ENCODE results near the gene STK16.

The STK16 gene

GRCh38 chr2:219215871-219216534 is 29.3 kb upstream of the STK16 start:
- no peak overlapping the region for H3K9ac ChIP-seq (ENCODE audit: low read depth, low read length, poor library complexity, severe bottlenecking)
- H3K27me3 ChIP-seq (ENCODE audit: insufficient read depth, low read length, poor library complexity, severe bottlenecking), result no peaks in the 10 kb centered on the region
- TF ChIP-seq, protein P1, sequence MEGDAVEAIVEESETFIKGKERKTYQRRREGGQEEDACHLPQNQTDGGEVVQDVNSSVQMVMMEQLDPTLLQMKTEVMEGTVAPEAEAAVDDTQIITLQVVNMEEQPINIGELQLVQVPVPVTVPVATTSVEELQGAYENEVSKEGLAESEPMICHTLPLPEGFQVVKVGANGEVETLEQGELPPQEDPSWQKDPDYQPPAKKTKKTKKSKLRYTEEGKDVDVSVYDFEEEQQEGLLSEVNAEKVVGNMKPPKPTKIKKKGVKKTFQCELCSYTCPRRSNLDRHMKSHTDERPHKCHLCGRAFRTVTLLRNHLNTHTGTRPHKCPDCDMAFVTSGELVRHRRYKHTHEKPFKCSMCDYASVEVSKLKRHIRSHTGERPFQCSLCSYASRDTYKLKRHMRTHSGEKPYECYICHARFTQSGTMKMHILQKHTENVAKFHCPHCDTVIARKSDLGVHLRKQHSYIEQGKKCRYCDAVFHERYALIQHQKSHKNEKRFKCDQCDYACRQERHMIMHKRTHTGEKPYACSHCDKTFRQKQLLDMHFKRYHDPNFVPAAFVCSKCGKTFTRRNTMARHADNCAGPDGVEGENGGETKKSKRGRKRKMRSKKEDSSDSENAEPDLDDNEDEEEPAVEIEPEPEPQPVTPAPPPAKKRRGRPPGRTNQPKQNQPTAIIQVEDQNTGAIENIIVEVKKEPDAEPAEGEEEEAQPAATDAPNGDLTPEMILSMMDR (conservative IDR thresholded peaks at IDR 0.05; ENCODE audit: low read length), result no peak
- no peak for TF ChIP-seq EZH2phosphoT487 (IDR thresholded peaks at IDR 0.05; ENCODE audit: borderline replicate concordance)
- no peaks in the 10 kb centered on the region for H3F3A ChIP-seq (ENCODE audit: low read depth)
- no peak overlapping the region for H3K4me3 ChIP-seq (ENCODE audit: low read length, poor library complexity, severe bottlenecking)
- H2AFZ ChIP-seq (ENCODE audit: low read length), result no peak overlapping the region
- H4K20me1 ChIP-seq (ENCODE audit: insufficient read depth, low read length, poor library complexity, severe bottlenecking), result no peaks in the 10 kb centered on the region
- H3K36me3 ChIP-seq (ENCODE audit: insufficient read depth, low read length), result peaks cover 9% of the 10 kb centered on the region; the same call in 1 of the 2 replicates
- H3K4me2 ChIP-seq (ENCODE audit: low read depth, low read length, poor library complexity, severe bottlenecking), result no peak overlapping the region
- no peaks in the 10 kb centered on the region for H3K9me2 ChIP-seq (replicated peaks; ENCODE audit: low read depth, low read length)
- H3K79me2 ChIP-seq (ENCODE audit: insufficient read depth, low read length), result no peaks in the 10 kb centered on the region
- peaks cover 10% of the 10 kb centered on the region for H3K4me1 ChIP-seq (ENCODE audit: insufficient read depth, low read length, poor library complexity, severe bottlenecking)
- no peaks in the 10 kb centered on the region for H3K9me3 ChIP-seq (ENCODE audit: insufficient read depth, low read depth, low read length)

DNA sequence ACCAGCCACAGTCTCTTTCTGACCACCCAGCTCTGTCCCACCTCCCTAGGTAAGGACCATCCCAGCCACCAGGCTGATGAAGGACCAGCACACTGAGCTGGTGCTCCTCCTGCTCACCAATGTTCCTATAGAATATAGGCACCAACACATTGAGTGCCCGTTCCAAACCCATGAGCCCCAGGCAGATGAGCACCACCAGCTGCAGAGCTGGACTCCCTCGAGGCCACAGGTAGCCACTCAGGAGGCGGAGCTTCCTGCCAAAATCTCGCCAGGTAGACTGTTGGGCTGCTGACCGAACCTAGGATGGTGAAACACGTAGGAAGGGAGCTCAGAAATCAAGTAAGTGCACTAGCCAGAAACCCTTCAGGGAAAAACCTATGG is 28.8 kb upstream of the STK16 start:
- H3K4me2 ChIP-seq (ENCODE audit: low read depth, low read length, poor library complexity, severe bottlenecking), result no peak overlapping the region
- peaks cover 10% of the 10 kb centered on the region for H3K4me1 ChIP-seq (ENCODE audit: insufficient read depth, low read length, poor library complexity, severe bottlenecking)
- no peak for TF ChIP-seq EZH2phosphoT487 (IDR thresholded peaks at IDR 0.05; ENCODE audit: borderline replicate concordance)
- TF ChIP-seq, protein P1 (conservative IDR thresholded peaks at IDR 0.05; ENCODE audit: low read length), result no peak
- H3K79me2 ChIP-seq (ENCODE audit: insufficient read depth, low read length), result no peaks in the 10 kb centered on the region
- peaks cover 14% of the 10 kb centered on the region; the same call in 1 of the 2 replicates for H3K36me3 ChIP-seq (ENCODE audit: insufficient read depth, low read length)
- no peaks in the 10 kb centered on the region for H3K9me3 ChIP-seq (ENCODE audit: insufficient read depth, low read depth, low read length)
- no peaks in the 10 kb centered on the region for H3K27me3 ChIP-seq (ENCODE audit: insufficient read depth, low read length, poor library complexity, severe bottlenecking)
- no peak overlapping the region for H2AFZ ChIP-seq (ENCODE audit: low read length)
- no peaks in the 10 kb centered on the region for H3K9me2 ChIP-seq (replicated peaks; ENCODE audit: low read depth, low read length)
- H3K4me3 ChIP-seq (ENCODE audit: low read length, poor library complexity, severe bottlenecking), result no peak overlapping the region
- H3K9ac ChIP-seq (ENCODE audit: low read depth, low read length, poor library complexity, severe bottlenecking), result no peak overlapping the region
- no peaks in the 10 kb centered on the region for H4K20me1 ChIP-seq (ENCODE audit: insufficient read depth, low read length, poor library complexity, severe bottlenecking)
- no peaks in the 10 kb centered on the region for H3F3A ChIP-seq (ENCODE audit: low read depth)

DNA sequence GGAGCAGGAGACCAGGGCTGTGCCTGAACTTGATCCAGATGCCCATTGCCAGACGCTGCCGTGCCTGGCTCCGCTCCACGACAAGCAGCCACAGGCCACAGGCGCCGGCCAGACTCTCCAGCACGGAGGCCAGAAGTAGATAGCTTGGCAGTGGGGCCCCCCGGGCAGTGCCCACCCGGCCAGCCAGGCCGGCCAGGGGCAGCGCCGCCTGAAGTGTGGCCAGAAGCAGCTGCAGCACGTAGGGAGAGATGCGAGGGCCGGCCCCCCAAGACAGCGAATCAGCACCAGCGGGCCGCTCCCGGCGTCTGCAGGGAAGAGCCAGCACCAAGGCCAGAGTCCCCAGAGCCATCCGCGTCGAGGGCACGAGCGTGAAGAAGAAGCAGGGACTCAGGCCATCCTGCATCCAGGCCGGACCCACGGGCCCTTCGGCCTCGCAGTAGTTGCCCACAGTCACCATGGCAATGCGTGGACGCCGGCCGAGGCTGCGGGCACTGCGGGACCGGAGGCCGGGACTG is 27.0 kb upstream of the STK16 start:
- Histone ChIP-seq H3K9ac (ENCODE audit: low read depth, low read length, poor library complexity, severe bottlenecking) (no peak overlapping the region), H3K36me3 (ENCODE audit: insufficient read depth, low read length) (peaks cover 28% of the 10 kb centered on the region; the same call in 1 of the 2 replicates)

More for the DNA sequence above, 27.0 kb upstream of the STK16 start:
- no peaks in the 10 kb centered on the region for H3F3A ChIP-seq (ENCODE audit: low read depth)
- no peak for TF ChIP-seq EZH2phosphoT487 (IDR thresholded peaks at IDR 0.05; ENCODE audit: borderline replicate concordance)
- TF ChIP-seq, protein P1 (conservative IDR thresholded peaks at IDR 0.05; ENCODE audit: low read length), result no peak
- H3K27me3 ChIP-seq (ENCODE audit: insufficient read depth, low read length, poor library complexity, severe bottlenecking), result no peaks in the 10 kb centered on the region
- H3K4me1 ChIP-seq (ENCODE audit: insufficient read depth, low read length, poor library complexity, severe bottlenecking), result peaks cover 10% of the 10 kb centered on the region
- H3K4me3 ChIP-seq (ENCODE audit: low read length, poor library complexity, severe bottlenecking), result peak overlapping the region; percentile 33
- no peaks in the 10 kb centered on the region for H3K9me2 ChIP-seq (replicated peaks; ENCODE audit: low read depth, low read length)
- no peaks in the 10 kb centered on the region for H4K20me1 ChIP-seq (ENCODE audit: insufficient read depth, low read length, poor library complexity, severe bottlenecking)
- H3K9me3 ChIP-seq (ENCODE audit: insufficient read depth, low read depth, low read length), result no peaks in the 10 kb centered on the region
- H3K4me2 ChIP-seq (ENCODE audit: low read depth, low read length, poor library complexity, severe bottlenecking), result peak overlapping the region; percentile 60
- H3K79me2 ChIP-seq (ENCODE audit: insufficient read depth, low read length), result no peaks in the 10 kb centered on the region
- no peak overlapping the region for H2AFZ ChIP-seq (ENCODE audit: low read length)

All from Loucy (cell line).